Glomerular visceral epithelial cell (primary cell): ENCODE data around the gene KCNQ5.

Experiments
- DNase-seq: peaks from one replicate; pipeline ENCODE4 v3.0.0-alpha.2; 2016; ENCODE audit errors: extremely low spot score

The KCNQ5 gene

GRCh38 chr6:72676995-72677394, 55.1 kb downstream of the KCNQ5 start:
- no peak for DNase-seq

- no peak for DNase-seq
These were observed 55.9 kb downstream of the KCNQ5 start for GRCh38 chr6:72677740-72678139.

- DNase-seq, result no peak
These were observed 61.9 kb downstream of the KCNQ5 start for GRCh38 chr6:72683797-72684196.

GRCh38 chr6:72689107-72689954, 67.5 kb downstream of the KCNQ5 start:
- no peak for DNase-seq

- no peak for DNase-seq
These were observed 69.4 kb downstream of the KCNQ5 start for GRCh38 chr6:72691249-72691648.

GRCh38 chr6:72696055-72696454, 74.2 kb downstream of the KCNQ5 start:
- DNase-seq, result no peak

GRCh38 chr6:72699159-72699558, 77.3 kb downstream of the KCNQ5 start:
- DNase-seq, result no peak

- no peak for DNase-seq
These were observed 80.6 kb downstream of the KCNQ5 start for GRCh38 chr6:72702421-72702820.

- DNase-seq, result no peak
These were observed 81.2 kb downstream of the KCNQ5 start for GRCh38 chr6:72703093-72703492.

- DNase-seq, result no peak
These were observed 83.1 kb downstream of the KCNQ5 start for GRCh38 chr6:72704979-72705378.

- no peak for DNase-seq
These were observed 87.6 kb downstream of the KCNQ5 start for GRCh38 chr6:72709431-72709830.

- DNase-seq, result no peak
These were observed 89.9 kb downstream of the KCNQ5 start for GRCh38 chr6:72711731-72712130.

- DNase-seq, result no peak
These were observed 91.0 kb downstream of the KCNQ5 start for GRCh38 chr6:72712910-72713309.

- DNase-seq, result no peak
These were observed 93.3 kb downstream of the KCNQ5 start for GRCh38 chr6:72715119-72715518.

GRCh38 chr6:72716916-72717315, 95.1 kb downstream of the KCNQ5 start:
- DNase-seq, result no peak

- DNase-seq, result no peak
These were observed 98.6 kb downstream of the KCNQ5 start for GRCh38 chr6:72720464-72720863.

- no peak for DNase-seq
These were observed 99.5 kb downstream of the KCNQ5 start for GRCh38 chr6:72721346-72721745.

GRCh38 chr6:72724545-72724944, 102.7 kb downstream of the KCNQ5 start:
- DNase-seq, result peak; percentile 71

GRCh38 chr6:72728706-72729343, 107.0 kb downstream of the KCNQ5 start:
- DNase-seq, result no peak

GRCh38 chr6:72733045-72733444, 111.2 kb downstream of the KCNQ5 start:
- no peak for DNase-seq

- no peak for DNase-seq
These were observed 116.2 kb downstream of the KCNQ5 start for GRCh38 chr6:72738091-72738490.

GRCh38 chr6:72739368-72739779, 117.5 kb downstream of the KCNQ5 start:
- no peak for DNase-seq

GRCh38 chr6:72740135-72740534, 118.3 kb downstream of the KCNQ5 start:
- no peak for DNase-seq
